ENCODE results near the gene AMDHD2. TPM values are rescaled to one million over a fixed set of nuclear protein-coding genes. Genes with fewer than 3 reads are reported as not detected.

The AMDHD2 gene
- total and polyA plus RNA-seq, 2 of the 13 experiments (the other 11 are each of a cell fraction or from before 2014, with no cell fraction given) = 33.5 to 39.1 TPM

- no peak for ATAC-seq
These were observed 39.2 kb upstream of the AMDHD2 start for GRCh38 chr16:2480948-2481347.

More at GRCh38 chr16:2480948-2481347, 39.2 kb upstream of the AMDHD2 start:
- Histone ChIP-seq H3K9me3 (ENCODE audit: low read length) (no peaks in the 10 kb centered on the region), H3K4me1 (ENCODE audit: insufficient read depth, low read length) (peaks cover 82% of the 10 kb centered on the region), H3K27ac (ENCODE audit: extremely low read length, insufficient read depth, low read length) (no peak overlapping the region), H3K27me3 (ENCODE audit: control insufficient read depth in 1 of 2, insufficient read depth in 2 of 2, low read length in 2 of 2) (no peaks in the 10 kb centered on the region), H3K9ac (ENCODE audit: insufficient read depth, low read depth, low read length) (no peak overlapping the region), H3K4me3 (replicated peaks in 1 of 3; ENCODE audit: insufficient read depth in 1 of 3, low read depth in 2 of 3, low read length in 3 of 3) (no peak overlapping the region), H3K4me2 (ENCODE audit: low read depth, low read length) (no peak overlapping the region), H4K20me1 (ENCODE audit: insufficient read depth, low read length) (peaks cover 33% of the 10 kb centered on the region), H3K79me2 (ENCODE audit: insufficient read depth, low read length) (peaks cover 50% of the 10 kb centered on the region), H3K36me3 (replicated peaks in 1 of 2; ENCODE audit: control insufficient read depth in 1 of 2, insufficient read depth in 2 of 2, low read length in 2 of 2) (peaks cover 2 to 5% of the 10 kb centered on the region in 2 experiments; a peak in 2 of 5 replicates), H2AFZ (ENCODE audit: low read length) (no peak overlapping the region)
- DNase-seq (ENCODE audit: low spot score) (no peak), FAIRE-seq (no peak)
- POLR2A ChIA-PET = no interaction called here
- no peak for TF ChIP-seq ZNF142 (CRISPR knock-in tag; IDR thresholded peaks at IDR 0.05)
- TF ChIP-seq IRF9 (CRISPR knock-in tag; IDR thresholded peaks at IDR 0.05; ENCODE audit: borderline replicate concordance) = no peak
- TF ChIP-seq ZNF512 (CRISPR knock-in tag; IDR thresholded peaks at IDR 0.05) = no peak
- TF ChIP-seq FOSL2 (CRISPR knock-in tag; IDR thresholded peaks at IDR 0.05) = no peak
- TF ChIP-seq ZZZ3 (CRISPR knock-in tag; IDR thresholded peaks at IDR 0.05; ENCODE audit: borderline replicate concordance) = no peak
- TF ChIP-seq ZNF800 (CRISPR knock-in tag; IDR thresholded peaks at IDR 0.05) = no peak
- no peak for TF ChIP-seq ZNF180 (CRISPR knock-in tag; IDR thresholded peaks at IDR 0.05; ENCODE audit: borderline replicate concordance, low read depth)
- no peak for TF ChIP-seq ZFP41 (CRISPR knock-in tag; IDR thresholded peaks at IDR 0.05; ENCODE audit: borderline replicate concordance)
- 90% methylated on average over 11 of the region's 12 CpGs for WGBS (ENCODE audit: low lambda C conversion rate)
- CTCF ChIA-PET (ENCODE audit: low intra/inter-chr PET ratio, low total read pairs) = no interaction called here
- in situ Hi-C loops (cut with HindIII; ENCODE audit: extremely low pct_ligation_motif_present, low pct_unique_long_range_greater_than_20kb) (no loop called here), intact Hi-C loops (cut with micrococcal nuclease; ENCODE audit: unreplicated experiment) (no loop called here)
- no TSS peak for BruUV-seq (replicated peaks)
